ENCODE results near the gene GPATCH4. TPM values are rescaled to one million over a fixed set of nuclear protein-coding genes. Genes with fewer than 3 reads are reported as not detected.
"Not testable (repeated sequence)": the region's sequence is repeated elsewhere in the genome, so short reads cannot be mapped to it uniquely, and the experiment has no call there.

GPATCH4 gene
- 13.5 and 33.8 TPM in 2 replicates for total RNA-seq

GRCh38 chr1:156601122-156601830, at the start of gene GPATCH4:
GPATCH4 (minus strand) TSS chr1:156601479.
- peak; percentile 78 for DNase-seq (ENCODE audit: low read depth)

- peak; percentile 32 for DNase-seq (ENCODE audit: low read depth)
Observed at GRCh38 chr1:156648951-156649350, 47.7 kb upstream of the GPATCH4 start.

GRCh38 chr1:156648496-156648895, 47.2 kb upstream of the GPATCH4 start:
- no peak for DNase-seq (ENCODE audit: low read depth)

- no peak for DNase-seq (ENCODE audit: low read depth)
Observed at GRCh38 chr1:156647351-156647750, 46.1 kb upstream of the GPATCH4 start.

GRCh38 chr1:156646738-156647211, 45.5 kb upstream of the GPATCH4 start:
- DNase-seq (ENCODE audit: low read depth): no peak

GRCh38 chr1:156645666-156646065, 44.4 kb upstream of the GPATCH4 start:
- no peak for DNase-seq (ENCODE audit: low read depth)

GRCh38 chr1:156645056-156645455, 43.8 kb upstream of the GPATCH4 start:
- no peak for DNase-seq (ENCODE audit: low read depth)

- no peak for DNase-seq (ENCODE audit: low read depth)
Observed at GRCh38 chr1:156644640-156645039, 43.4 kb upstream of the GPATCH4 start.

- no peak for DNase-seq (ENCODE audit: low read depth)
Observed at GRCh38 chr1:156644146-156644545, 42.9 kb upstream of the GPATCH4 start.

- DNase-seq (ENCODE audit: low read depth): no peak
Observed at GRCh38 chr1:156643778-156644092, 42.5 kb upstream of the GPATCH4 start.

- no peak for DNase-seq (ENCODE audit: low read depth)
Observed at GRCh38 chr1:156643049-156643777, 41.9 kb upstream of the GPATCH4 start.

- DNase-seq (ENCODE audit: low read depth): no peak
Observed at GRCh38 chr1:156642265-156643048, 41.2 kb upstream of the GPATCH4 start.

GRCh38 chr1:156641761-156642264, 40.5 kb upstream of the GPATCH4 start, which contains the start of gene BCAN:
BCAN (plus strand) TSS chr1:156642117; CDS start chr1:156646055, 3,938 bp downstream.
- DNase-seq (ENCODE audit: low read depth): no peak

- DNase-seq (ENCODE audit: low read depth): no peak
Observed at GRCh38 chr1:156640842-156641706, 39.8 kb upstream of the GPATCH4 start.

- peak; percentile 64 for DNase-seq (ENCODE audit: low read depth)
Observed at GRCh38 chr1:156639601-156640101, 38.4 kb upstream of the GPATCH4 start.

GRCh38 chr1:156638189-156638985, 37.1 kb upstream of the GPATCH4 start:
- DNase-seq (ENCODE audit: low read depth): no peak

- no peak for DNase-seq (ENCODE audit: low read depth)
Observed at GRCh38 chr1:156632355-156632754, 31.1 kb upstream of the GPATCH4 start.

- DNase-seq (ENCODE audit: low read depth): not testable (repeated sequence)
Observed at GRCh38 chr1:156631152-156631551, 29.9 kb upstream of the GPATCH4 start.

GRCh38 chr1:156629823-156630449, 28.7 kb upstream of the GPATCH4 start:
- no peak for DNase-seq (ENCODE audit: low read depth)

Data from renal cortical epithelial cell (primary cell).